ENCODE results near the gene TMEM184B.

TMEM184B gene

DNA sequence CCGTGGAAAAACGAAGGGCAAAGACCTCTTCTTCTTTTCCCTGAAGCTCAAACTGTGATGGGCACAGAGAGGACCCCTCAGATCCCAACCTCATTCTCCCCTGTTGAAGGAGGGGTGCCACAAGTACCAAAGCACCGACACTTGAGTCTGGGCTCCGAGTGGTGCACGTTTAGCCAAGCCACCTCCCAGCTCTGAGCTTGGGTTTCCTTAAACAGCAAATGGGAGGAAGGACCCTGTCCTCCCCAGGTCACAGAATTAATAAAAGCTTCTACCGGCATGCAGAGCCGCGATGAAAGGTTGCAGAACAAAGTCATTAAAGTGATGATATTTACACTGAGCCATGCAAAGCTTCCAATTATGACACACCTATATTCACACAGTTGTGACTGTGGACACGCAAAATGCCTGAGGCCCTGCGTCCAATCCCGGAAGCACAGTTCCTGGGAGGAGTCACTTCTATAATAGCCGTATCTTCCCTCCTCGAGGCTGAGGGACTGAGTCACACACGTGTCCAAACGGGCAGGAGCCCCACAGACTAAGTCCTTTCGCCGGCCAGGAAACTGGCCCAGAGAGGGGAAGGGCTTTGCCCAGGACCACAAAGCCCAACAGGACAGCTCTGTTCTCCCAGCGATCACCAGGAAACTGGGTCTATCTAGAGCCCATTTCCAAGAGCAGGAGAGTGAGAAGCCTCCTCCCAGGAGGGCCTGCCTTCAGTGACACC lies 45.3 kb upstream of the TMEM184B start:
- peak overlapping the region; percentile 79 for H2AFZ ChIP-seq (ENCODE audit: low read depth, low read length, severe bottlenecking)
- H3K36me3 ChIP-seq (ENCODE audit: low read length), result no peaks in the 10 kb centered on the region
- no peak overlapping the region for H3K4me3 ChIP-seq (ENCODE audit: insufficient read depth, low read length, poor library complexity, severe bottlenecking)
- TF ChIP-seq, protein P1, sequence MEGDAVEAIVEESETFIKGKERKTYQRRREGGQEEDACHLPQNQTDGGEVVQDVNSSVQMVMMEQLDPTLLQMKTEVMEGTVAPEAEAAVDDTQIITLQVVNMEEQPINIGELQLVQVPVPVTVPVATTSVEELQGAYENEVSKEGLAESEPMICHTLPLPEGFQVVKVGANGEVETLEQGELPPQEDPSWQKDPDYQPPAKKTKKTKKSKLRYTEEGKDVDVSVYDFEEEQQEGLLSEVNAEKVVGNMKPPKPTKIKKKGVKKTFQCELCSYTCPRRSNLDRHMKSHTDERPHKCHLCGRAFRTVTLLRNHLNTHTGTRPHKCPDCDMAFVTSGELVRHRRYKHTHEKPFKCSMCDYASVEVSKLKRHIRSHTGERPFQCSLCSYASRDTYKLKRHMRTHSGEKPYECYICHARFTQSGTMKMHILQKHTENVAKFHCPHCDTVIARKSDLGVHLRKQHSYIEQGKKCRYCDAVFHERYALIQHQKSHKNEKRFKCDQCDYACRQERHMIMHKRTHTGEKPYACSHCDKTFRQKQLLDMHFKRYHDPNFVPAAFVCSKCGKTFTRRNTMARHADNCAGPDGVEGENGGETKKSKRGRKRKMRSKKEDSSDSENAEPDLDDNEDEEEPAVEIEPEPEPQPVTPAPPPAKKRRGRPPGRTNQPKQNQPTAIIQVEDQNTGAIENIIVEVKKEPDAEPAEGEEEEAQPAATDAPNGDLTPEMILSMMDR (IDR thresholded peaks at IDR 0.05; ENCODE audit: insufficient read depth, low read length, poor library complexity, severe bottlenecking), result no peak
- no peak for TF ChIP-seq EZH2phosphoT487 (conservative IDR thresholded peaks at IDR 0.05; ENCODE audit: low read length)
- H3K4me2 ChIP-seq (ENCODE audit: low read depth, low read length, poor library complexity, severe bottlenecking), result no peak overlapping the region
- no peak overlapping the region for H3K9ac ChIP-seq (ENCODE audit: low read length)
- H3K9me2 ChIP-seq (replicated peaks; ENCODE audit: insufficient read depth, low read length), result no peaks in the 10 kb centered on the region
- no peaks in the 10 kb centered on the region for H3K27me3 ChIP-seq (ENCODE audit: low read length)
- no peaks in the 10 kb centered on the region for H4K20me1 ChIP-seq (ENCODE audit: low read depth, low read length)
- no peaks in the 10 kb centered on the region for H3K9me3 ChIP-seq (ENCODE audit: insufficient read depth, low read length)
- H3K79me2 ChIP-seq (ENCODE audit: insufficient read depth, low read length), result no peaks in the 10 kb centered on the region
- H3K27ac ChIP-seq (ENCODE audit: low read depth, low read length), result no peak overlapping the region
- H3F3A ChIP-seq (ENCODE audit: insufficient read depth), result peaks cover 12% of the 10 kb centered on the region

DNA sequence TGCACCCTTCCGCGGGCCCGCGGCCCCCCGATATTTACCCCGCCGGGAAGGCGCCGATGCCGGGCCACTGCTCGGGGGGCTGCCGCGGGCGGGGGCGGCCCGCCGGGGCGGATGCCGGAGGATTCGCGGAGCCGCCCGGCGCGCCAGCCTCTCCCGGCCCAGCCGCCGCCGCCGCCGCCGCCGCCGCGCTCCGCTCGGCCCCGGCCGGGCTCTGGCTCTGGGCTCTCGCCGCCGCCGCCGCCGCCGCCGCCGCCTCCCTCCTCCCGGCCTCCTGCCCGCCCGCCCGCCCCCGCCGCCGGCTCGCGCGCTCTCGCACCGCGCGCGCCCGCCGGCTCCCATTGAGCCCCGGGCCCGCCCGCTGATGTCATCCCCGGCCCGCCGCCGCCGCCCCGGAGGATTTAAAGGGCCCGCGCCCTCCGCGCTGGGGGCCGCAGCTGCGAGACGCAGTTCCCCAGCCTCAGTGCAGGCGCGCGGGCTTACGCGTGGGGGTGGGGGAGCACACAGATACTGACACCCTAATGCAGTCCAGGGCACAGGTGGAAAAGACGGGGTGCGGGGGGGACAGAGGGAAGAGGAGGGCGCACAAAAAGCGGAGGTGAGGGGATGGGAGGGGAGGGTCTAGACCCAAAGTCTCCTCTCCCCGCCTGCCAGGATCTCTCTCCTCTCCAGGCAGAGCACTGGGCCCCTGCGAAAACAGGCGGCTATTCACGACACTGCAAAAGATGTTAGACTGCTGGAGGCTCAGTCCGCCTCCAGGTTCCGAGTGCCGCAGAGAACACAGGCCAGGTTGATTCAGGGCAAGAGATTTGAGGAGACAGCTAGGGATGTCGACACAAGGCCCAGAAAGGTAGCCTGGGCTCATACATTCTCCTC lies 44.5 kb upstream of the TMEM184B start, which contains the start of gene CSNK1E:
Gene CSNK1E, minus strand, starts transcription at position 312 of the 873 bp plus-strand sequence. CDS start 3,276 bp downstream, outside the sequence.
- Histone ChIP-seq H3K79me2 (ENCODE audit: insufficient read depth, low read length) (no peaks in the 10 kb centered on the region), H3K36me3 (ENCODE audit: low read length) (no peaks in the 10 kb centered on the region), H3F3A (ENCODE audit: insufficient read depth) (peaks cover 12% of the 10 kb centered on the region), H3K4me3 (ENCODE audit: insufficient read depth, low read length, poor library complexity, severe bottlenecking) (peak within 1 kb of the TSS; percentile 58), H3K27ac (ENCODE audit: low read depth, low read length) (peak within 1 kb of the TSS; percentile 65), H4K20me1 (ENCODE audit: low read depth, low read length) (no peaks in the 10 kb centered on the region), H2AFZ (ENCODE audit: low read depth, low read length, severe bottlenecking) (peak within 1 kb of the TSS; percentile 79), H3K4me2 (ENCODE audit: low read depth, low read length, poor library complexity, severe bottlenecking) (peak within 1 kb of the TSS; percentile 61), H3K9me3 (ENCODE audit: insufficient read depth, low read length) (no peaks in the 10 kb centered on the region), H3K9ac (ENCODE audit: low read length) (peak within 1 kb of the TSS; percentile 61), H3K27me3 (ENCODE audit: low read length) (no peaks in the 10 kb centered on the region), H3K9me2 (replicated peaks; ENCODE audit: insufficient read depth, low read length) (no peaks in the 10 kb centered on the region)
- TF ChIP-seq, protein P1 (IDR thresholded peaks at IDR 0.05; ENCODE audit: insufficient read depth, low read length, poor library complexity, severe bottlenecking), result no peak
- no peak for TF ChIP-seq EZH2phosphoT487 (conservative IDR thresholded peaks at IDR 0.05; ENCODE audit: low read length)

DNA sequence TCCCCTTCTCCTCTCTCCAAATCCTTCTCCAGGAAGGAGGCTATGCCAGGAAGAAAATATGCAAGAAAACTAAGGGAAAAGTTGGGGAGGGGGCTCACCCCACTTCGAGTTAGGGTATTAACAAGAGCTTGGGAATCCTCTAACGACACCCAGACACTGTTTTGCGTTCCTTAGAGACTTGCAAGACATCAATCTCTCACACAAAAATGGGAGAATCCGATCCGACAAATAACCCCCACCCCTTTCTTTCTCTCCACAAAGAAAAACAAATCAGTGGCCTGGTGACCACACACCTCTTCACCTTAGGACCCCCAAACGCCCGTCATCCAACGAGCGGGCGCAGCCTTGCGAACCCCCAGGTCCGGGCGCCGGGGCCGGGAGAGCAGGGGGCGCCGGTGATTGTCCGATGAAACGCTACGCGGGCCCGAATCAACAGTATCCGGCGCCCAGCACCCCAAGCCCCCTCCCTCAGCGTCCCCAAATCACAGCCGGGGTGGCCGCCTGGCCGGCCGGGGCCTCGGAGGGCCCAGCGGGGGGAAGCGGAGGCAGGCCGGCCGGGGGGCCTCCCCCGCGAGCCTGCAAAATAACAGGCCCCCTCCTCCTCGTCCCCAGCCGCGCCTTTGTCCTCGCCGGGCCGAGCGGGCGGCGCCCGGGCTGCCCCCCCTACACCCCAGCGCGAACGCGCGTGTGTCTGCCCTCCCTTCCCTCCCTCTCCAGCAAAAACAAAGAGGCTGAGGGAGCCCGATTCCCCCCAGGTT lies 43.7 kb upstream of the TMEM184B start:
- no peaks in the 10 kb centered on the region for H3K36me3 ChIP-seq (ENCODE audit: low read length)
- H3K9me2 ChIP-seq (replicated peaks; ENCODE audit: insufficient read depth, low read length), result no peaks in the 10 kb centered on the region
- H3K4me3 ChIP-seq (ENCODE audit: insufficient read depth, low read length, poor library complexity, severe bottlenecking), result peak overlapping the region; percentile 55
- peaks cover 12% of the 10 kb centered on the region for H3F3A ChIP-seq (ENCODE audit: insufficient read depth)
- peak overlapping the region; percentile 37 for H2AFZ ChIP-seq (ENCODE audit: low read depth, low read length, severe bottlenecking)
- no peaks in the 10 kb centered on the region for H3K27me3 ChIP-seq (ENCODE audit: low read length)
- H4K20me1 ChIP-seq (ENCODE audit: low read depth, low read length), result no peaks in the 10 kb centered on the region
- no peaks in the 10 kb centered on the region for H3K79me2 ChIP-seq (ENCODE audit: insufficient read depth, low read length)
- TF ChIP-seq EZH2phosphoT487 (conservative IDR thresholded peaks at IDR 0.05; ENCODE audit: low read length), result no peak; the same call in 1 of the 2 replicates
- TF ChIP-seq, protein P1 (IDR thresholded peaks at IDR 0.05; ENCODE audit: insufficient read depth, low read length, poor library complexity, severe bottlenecking), result no peak
- H3K27ac ChIP-seq (ENCODE audit: low read depth, low read length), result peak overlapping the region; percentile 65
- H3K9ac ChIP-seq (ENCODE audit: low read length), result peak overlapping the region; percentile 61
- H3K4me2 ChIP-seq (ENCODE audit: low read depth, low read length, poor library complexity, severe bottlenecking), result peak overlapping the region; percentile 56
- no peaks in the 10 kb centered on the region for H3K9me3 ChIP-seq (ENCODE audit: insufficient read depth, low read length)

Data from SU-DHL-6 (cell line).